GM12891 (cell line): Measurements from ENCODE around the gene DFFB.

Experiments used
- PAX5 ChIP-seq: IDR thresholded peaks from 2 replicates; pipeline ENCODE4 v1.6.1; 2011; ENCODE audit warnings: low read length, moderate library complexity, mild to moderate bottlenecking; ENCODE audit not compliant: insufficient read depth, severe bottlenecking
- POLR2A ChIP-seq: IDR thresholded peaks from 2 replicates; pipeline ENCODE4 v1.6.1; 2011; ENCODE audit warnings: low read depth, low read length, control low read depth
- POLR2AphosphoS5 ChIP-seq: IDR thresholded peaks from 2 replicates; pipeline ENCODE4 v1.6.1; 2011; ENCODE audit warnings: low read depth, low read length, control low read depth
- POU2F2 ChIP-seq: IDR thresholded peaks from 2 replicates; pipeline ENCODE4 v1.6.1; 2011; ENCODE audit warnings: low read depth, mild to moderate bottlenecking, control low read depth, low read length, moderate library complexity
- SPI1 ChIP-seq: IDR thresholded peaks from 2 replicates; pipeline ENCODE4 v1.6.1; 2011; ENCODE audit warnings: low read depth, low read length, control low read depth
- TAF1 ChIP-seq: IDR thresholded peaks from 2 replicates; pipeline ENCODE4 v1.6.1; 2011; ENCODE audit warnings: low read depth, low read length, control low read depth

GRCh38 chr1:3858231-3858981 lies 1.1 kb downstream of the DFFB start:
- TF ChIP-seq POLR2A, result no peak
- TF ChIP-seq POLR2AphosphoS5, result no peak
- no peak for TF ChIP-seq TAF1
- TF ChIP-seq SPI1, result no peak
- TF ChIP-seq POU2F2, result no peak
- no peak for TF ChIP-seq PAX5
